BJ (cell line): ENCODE results near the gene GNPTAB. TPM values are rescaled to one million over a fixed set of nuclear protein-coding genes. Genes with fewer than 3 reads are reported as not detected.

ENCODE experiments used
- CTCF ChIA-PET: fragments of 350-600 bp; formaldehyde crosslinking; extraction: SDS; loops from one replicate; lab custom pipeline; 2021; ENCODE audit warnings: antibody characterized with exemption, inconsistent platforms; lab: Yijun Ruan, JAX
- POLR2A ChIA-PET: fragments of 300-600 bp; sonication (Branson Sonifier 250); formaldehyde crosslinking; extraction: SDS; loops from one replicate; lab custom pipeline; 2021; ENCODE audit warnings: antibody characterized with exemption; lab: Charles Lee
- DNase-seq: peaks from one replicate; pipeline ENCODE4 v3.0.0-alpha.2; 2011; ENCODE audit warnings: low read depth
- H3K27me3 ChIP-seq: 2 replicates; pipeline ENCODE4 v1.6.0; 2011; ENCODE audit warnings: low read length; ENCODE audit not compliant: control insufficient read depth, insufficient read depth
- H3K36me3 ChIP-seq: 2 replicates; pipeline ENCODE4 v1.5.1; 2011; ENCODE audit warnings: low read length; ENCODE audit not compliant: control insufficient read depth, insufficient read depth
- H3K4me3 ChIP-seq: 2 replicates; pipeline ENCODE4 v1.5.1; 2011; ENCODE audit warnings: low read depth, mild to moderate bottlenecking, control low read depth, low read length
- polyA plus RNA-seq: library from polyadenylated mRNA; depleted of rRNA; stranded (reverse); fragments of >200 nt; gene quantifications from 2 replicates; pipeline ENCODE4 v1.2.3, GENCODE V29; 2011
- TF ChIP-seq, protein P1 (sequence below): IDR thresholded peaks from 2 replicates; pipeline ENCODE4 v1.5.1; 2011; ENCODE audit warnings: low read depth, mild to moderate bottlenecking, control low read depth, inconsistent platforms, low read length, moderate library complexity; ENCODE audit not compliant: insufficient read depth

The GNPTAB gene
- polyA plus RNA-seq, 1 experiment: 20.5 TPM

DNA sequence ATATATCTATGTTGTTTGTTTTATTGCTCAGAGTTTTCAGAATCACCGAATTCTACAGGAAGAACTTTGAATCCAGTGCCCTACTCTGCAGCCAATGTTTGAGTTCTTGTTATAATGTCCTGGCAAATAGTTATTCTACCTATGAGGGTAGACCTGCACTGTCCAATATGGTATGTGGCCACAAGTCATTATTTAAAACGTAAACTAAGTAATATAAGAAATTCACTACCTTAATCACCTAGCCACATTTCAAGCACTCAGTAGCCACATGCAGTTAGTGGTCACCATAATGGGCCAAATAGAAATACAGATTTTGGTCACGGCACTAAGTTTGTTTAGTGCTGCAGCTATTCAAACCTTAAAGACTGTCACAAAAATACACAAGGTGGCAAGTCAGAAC is 26.4 kb downstream of the GNPTAB start:
- H3K36me3 ChIP-seq: no peaks in the 10 kb centered on the region
- ChIA-PET POLR2A (no interaction called here), CTCF (interaction anchor here (0.8 kb wide), 1 partner anchor 26 kb away, joined by 4 read pairs; the partner anchor contains the start of gene GNPTAB)
- no peak overlapping the region for H3K4me3 ChIP-seq
- TF ChIP-seq, protein P1, sequence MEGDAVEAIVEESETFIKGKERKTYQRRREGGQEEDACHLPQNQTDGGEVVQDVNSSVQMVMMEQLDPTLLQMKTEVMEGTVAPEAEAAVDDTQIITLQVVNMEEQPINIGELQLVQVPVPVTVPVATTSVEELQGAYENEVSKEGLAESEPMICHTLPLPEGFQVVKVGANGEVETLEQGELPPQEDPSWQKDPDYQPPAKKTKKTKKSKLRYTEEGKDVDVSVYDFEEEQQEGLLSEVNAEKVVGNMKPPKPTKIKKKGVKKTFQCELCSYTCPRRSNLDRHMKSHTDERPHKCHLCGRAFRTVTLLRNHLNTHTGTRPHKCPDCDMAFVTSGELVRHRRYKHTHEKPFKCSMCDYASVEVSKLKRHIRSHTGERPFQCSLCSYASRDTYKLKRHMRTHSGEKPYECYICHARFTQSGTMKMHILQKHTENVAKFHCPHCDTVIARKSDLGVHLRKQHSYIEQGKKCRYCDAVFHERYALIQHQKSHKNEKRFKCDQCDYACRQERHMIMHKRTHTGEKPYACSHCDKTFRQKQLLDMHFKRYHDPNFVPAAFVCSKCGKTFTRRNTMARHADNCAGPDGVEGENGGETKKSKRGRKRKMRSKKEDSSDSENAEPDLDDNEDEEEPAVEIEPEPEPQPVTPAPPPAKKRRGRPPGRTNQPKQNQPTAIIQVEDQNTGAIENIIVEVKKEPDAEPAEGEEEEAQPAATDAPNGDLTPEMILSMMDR: no peak
- H3K27me3 ChIP-seq: no peaks in the 10 kb centered on the region
- DNase-seq: no peak

GRCh38 chr12:101803978-101804377 is 26.8 kb downstream of the GNPTAB start:
- TF ChIP-seq, protein P1: no peak
- CTCF ChIA-PET: interaction anchor here (0.8 kb wide), 1 partner anchor 26 kb away, joined by 4 read pairs; the partner anchor contains the start of gene GNPTAB
- Histone ChIP-seq H3K4me3 (no peak overlapping the region), H3K36me3 (no peaks in the 10 kb centered on the region), H3K27me3 (no peaks in the 10 kb centered on the region)
- POLR2A ChIA-PET: no interaction called here
- no peak for DNase-seq

DNA sequence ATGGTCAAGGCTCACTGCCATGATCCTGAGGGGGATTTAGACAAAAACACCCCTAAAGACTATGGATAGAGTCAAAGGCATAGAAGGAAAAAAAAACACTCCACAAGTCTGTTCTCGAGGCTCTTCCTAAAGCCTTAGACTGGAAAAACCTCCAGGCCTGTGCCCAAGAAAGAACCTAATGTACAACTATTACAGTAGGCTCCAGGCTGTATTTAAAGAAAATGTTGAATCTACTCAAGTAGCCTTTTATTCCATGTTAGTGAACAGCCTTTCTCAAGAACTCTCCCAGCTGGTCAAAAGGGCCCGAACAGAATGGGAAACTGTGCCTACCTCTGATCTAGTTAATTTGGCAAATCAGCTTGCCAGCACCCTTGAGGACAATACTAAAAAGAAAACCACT is 28.3 kb downstream of the GNPTAB start:
- ChIA-PET CTCF (no interaction called here), POLR2A (interaction anchor here (0.9 kb wide), 1 partner anchor 432 kb away, joined by 4 read pairs; no protein-coding TSS in a partner anchor)

DNA sequence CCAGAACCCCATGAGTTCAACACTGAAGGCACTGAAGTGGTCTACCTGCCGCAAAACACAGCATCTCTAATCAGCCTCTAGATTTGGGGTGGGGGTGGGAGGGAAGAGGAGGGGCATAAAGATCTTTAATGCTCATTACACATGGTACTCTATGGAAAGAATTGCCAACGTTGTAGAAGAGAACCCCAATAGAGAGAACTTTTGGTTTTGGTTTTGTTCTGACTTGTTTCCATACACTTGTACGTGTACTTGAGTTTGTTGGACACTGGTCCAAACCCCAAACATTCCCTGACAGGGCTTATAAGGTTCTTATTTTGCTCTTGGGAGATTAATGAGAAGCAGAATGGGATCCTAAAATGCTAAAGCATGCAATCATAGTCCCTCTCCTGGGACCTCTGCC is 31.0 kb downstream of the GNPTAB start:
- DNase-seq: no peak
- no peak overlapping the region for H3K4me3 ChIP-seq
- H3K36me3 ChIP-seq: 0 out of 2 replicates have a peak, but pooled peaks cover 1% of the 10 kb centered on the region
- no peaks in the 10 kb centered on the region for H3K27me3 ChIP-seq
- TF ChIP-seq, protein P1: no peak
- ChIA-PET POLR2A (no interaction called here), CTCF (no interaction called here)

More for the DNA sequence above, 28.3 kb downstream of the GNPTAB start:
- no peak for DNase-seq
- no peak overlapping the region for H3K4me3 ChIP-seq
- H3K27me3 ChIP-seq: no peaks in the 10 kb centered on the region
- TF ChIP-seq, protein P1: no peak
- H3K36me3 ChIP-seq: no peaks in the 10 kb centered on the region

DNA sequence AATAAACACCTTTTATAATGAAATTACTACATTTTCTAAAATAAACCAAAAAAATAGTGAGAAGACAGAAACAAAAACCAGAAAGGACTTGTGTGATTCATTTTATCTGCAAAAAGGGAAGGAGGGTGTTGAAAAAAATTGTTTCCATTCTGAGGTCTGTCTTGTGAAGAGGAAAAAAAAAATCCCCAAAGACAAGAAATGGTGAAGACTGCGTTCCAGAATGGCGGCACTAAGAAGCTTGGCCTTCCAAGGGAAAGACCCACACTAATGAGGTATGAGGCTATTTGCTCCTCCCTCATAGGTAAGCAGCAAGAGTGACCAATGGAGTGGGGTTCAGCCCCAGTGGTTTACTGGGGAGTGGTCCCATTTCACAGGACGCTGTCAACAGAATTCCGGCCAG is 35.0 kb downstream of the GNPTAB start:
- TF ChIP-seq, protein P1: no peak
- ChIA-PET POLR2A (no interaction called here), CTCF (no interaction called here)
- Histone ChIP-seq H3K27me3 (no peaks in the 10 kb centered on the region), H3K4me3 (no peak overlapping the region), H3K36me3 (0 out of 2 replicates have a peak, but pooled peaks cover 1% of the 10 kb centered on the region)
- no peak for DNase-seq
